IPS-NIHi11 (cell line): ENCODE data around the gene KIDINS220.

Source experiments
- DNase-seq: peaks from one replicate; pipeline ENCODE4 v3.0.0; 2012; ENCODE audit warnings: mixed read lengths, low spot score

KIDINS220 gene

DNA sequence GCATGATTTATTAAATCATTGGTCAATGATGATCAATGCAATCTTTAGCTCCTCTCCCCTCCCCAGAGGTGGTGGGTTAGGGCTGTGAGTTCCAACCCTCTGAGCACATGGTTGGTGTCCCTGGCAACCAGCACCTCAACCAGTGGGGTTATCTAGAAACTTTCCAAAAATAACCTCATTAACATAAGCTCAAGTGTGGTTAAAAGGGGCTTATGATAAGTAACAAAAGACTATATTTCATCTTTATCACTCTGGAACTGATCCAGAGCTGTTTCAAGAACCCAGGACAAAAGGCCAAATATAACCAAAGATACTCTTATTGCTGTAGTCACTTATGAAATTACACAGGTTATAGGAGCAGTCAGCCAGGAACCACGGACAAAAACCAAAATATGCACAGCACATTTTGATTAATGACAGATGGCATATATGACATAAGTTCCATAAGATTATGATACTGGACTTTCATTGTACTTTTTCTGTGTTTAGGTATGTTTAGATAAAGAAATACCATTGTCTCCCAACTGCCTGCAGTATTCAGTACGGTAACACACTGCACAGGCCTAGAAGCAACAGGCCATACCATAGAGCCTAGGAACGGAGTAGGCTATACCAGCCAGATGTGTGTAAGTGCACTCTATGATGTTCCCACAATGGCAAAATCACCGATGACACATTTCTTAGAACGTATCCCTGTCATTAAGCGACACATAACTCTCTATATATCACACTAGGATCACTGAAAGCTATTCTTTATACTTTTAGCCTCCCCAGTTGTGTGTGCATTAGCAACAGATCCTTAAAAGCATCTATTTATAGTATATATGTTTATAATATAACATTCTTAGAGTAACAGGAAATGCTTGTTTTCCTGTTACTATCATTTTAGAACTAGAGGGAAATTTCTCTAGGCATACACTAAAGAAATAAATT is 31.9 kb downstream of the KIDINS220 start:
- DNase-seq, result no peak

DNA sequence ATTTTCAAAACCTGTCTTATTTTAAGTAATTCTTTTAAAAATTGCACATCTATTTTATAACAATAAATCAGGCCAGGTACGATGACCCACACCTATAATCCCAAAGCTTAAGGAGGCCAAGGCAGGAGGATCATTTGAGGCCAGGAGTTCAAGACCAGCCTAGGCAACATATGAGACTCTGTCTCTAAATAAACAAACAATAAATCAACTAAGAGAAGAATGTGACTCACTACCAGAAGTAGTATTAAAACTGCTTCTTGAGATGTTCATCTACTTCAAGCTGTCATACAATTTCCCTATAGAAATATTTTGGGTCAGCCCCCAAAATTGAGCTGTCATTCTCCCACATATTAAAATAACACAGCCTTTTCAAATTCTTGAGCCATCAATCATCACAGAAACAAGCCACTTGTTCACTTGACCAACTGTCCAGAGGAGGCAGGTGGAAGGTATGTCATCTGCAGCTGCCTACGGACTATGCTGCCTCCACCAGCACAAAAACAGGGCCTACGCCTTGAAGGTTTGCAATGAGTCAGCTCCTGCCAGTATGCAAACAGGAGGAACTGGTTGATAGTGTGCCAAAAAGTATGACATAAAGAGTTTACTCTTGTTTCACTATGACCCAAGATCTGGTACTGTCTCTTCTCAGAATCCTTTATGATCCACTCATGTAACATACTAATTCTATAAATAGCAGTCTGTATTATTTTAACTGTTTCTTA is 33.6 kb downstream of the KIDINS220 start:
- DNase-seq, result peak; percentile 47

DNA sequence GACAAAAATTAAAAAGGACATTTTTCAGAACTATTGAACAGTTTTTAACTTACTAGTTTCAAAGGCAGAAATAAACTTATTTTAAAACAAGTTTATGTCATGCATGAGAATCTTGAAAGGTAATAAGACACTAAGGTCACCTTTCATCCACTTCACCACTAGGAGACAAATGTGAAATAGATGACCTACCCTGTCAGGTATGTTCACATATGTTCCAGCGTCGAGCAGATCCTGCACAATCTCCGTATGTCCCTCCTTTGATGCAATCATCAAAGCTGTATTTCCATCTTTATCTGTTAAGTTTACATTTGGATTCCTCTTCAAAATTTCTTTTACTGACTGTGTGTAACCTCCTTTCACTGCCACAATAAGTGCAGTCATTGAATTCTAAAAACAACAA is 34.7 kb downstream of the KIDINS220 start:
- no peak for DNase-seq

DNA sequence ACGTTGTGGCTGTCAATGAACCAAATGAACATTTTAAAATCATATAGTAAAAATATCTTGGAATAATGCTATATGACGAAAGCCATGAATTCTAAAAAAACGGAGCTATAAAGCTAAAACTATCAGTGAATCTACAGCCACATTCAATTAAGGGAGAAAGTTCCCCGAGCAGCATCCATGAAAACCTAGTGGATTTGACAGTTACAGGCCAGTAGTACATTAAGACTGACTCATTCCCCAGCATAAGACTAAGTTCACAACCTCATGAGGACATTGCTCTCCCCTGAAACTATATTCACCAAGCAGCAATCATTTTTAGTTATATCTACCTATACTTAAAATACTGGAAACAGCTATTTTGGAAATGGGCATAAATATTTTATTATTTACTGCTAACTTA is 36.6 kb downstream of the KIDINS220 start:
- no peak for DNase-seq

DNA sequence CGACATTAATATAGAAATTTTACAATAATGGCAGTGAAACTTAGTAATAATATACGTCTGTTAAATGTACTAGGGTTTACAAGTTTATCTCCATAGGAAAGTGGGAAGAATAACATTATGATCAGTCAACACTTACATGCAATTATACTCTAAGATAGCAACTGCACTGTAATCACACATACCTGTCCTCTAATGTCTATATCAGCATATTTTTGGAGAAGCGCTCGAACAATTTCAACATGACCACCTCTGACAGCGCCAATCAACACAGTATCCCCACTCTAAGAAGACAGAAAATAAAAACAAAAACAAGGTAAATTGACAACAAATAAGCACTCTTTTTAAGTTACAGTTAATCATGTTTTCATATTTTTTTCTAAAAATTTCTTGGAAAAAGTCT is 37.2 kb downstream of the KIDINS220 start:
- DNase-seq, result no peak

DNA sequence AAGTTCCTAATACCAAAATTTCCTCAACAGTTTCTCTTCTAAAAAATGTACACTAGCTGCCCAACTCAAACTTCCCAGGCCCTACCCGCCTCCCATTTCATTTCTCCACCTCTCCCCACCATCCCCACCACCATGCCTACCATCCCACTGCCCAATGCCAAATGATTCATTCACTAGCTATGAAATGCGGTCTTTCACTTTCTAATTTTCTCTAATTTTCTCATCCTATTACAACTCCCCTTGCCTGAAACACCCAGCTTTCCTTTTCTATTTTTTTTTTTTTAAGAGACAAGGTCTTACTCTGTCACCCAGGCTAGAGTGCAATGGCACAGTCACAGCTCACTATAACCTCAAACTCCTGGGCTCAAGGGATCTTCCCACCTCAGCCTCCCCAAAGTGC is 38.4 kb downstream of the KIDINS220 start:
- no peak for DNase-seq

DNA sequence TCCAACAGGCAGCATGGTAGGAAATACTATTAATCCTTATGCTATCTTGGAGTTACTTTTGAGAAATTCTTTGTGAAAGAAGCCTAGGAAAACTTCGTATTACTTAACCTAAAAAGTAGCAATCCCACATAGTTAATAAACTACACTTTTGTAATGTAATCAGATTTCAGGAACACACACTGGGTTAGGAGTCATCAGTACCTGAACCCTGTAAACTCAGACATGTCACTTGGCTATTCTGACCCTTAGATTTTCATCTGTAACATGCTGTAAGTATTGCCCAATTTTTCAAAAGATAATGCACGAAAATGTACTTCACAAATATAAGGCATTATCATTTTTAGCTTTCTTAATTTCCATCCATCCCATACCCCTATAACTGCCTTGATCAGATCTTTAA is 39.0 kb downstream of the KIDINS220 start:
- DNase-seq, result no peak

DNA sequence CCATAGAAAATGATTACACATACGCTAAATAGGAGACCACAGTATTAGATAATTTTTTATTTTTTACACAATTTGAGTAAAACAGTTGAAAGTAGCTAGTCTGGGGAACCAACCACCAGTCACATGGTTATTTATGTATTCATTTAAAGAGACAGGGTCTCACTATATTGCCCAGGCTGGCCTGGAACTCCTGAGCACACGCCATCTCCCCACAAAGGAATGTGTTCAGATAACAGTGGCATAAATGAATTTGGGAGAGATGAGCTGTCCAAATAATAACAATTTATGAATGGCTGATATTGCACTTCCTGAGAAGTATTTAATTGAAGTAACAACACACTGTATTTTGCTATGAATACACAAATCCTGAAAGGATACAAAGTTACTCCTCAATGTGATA is 39.7 kb downstream of the KIDINS220 start:
- DNase-seq, result no peak

DNA sequence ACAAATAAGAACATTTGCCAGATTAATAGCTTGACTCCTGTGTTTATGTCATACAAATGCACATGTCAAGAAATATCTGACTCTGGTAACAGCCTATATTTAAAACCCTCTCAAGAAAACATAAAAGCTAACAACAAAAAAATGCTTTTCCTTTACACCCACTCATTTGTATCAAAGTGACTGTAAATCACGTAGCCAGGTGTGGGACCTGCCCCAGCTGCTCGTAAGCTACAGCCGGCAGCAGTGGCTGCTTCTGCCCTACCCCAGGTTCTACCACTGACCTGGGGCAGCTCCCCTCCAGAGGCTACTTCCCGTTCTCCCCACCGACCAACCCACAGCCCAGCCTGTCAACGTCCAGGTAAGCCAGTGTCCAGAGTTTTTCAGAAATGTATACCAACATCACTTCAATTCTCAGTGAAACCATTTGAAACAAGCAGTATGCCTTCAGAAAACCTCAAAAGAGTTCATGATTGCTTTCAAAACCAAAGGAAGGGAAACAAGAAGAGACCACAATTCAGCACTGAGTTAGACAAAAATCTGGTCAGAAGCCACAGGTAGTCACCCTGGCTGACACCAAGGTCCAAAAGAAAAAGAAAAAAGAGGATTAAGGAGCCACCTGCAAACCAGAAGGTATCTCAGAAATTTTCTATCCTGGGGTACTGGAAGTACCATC is 40.4 kb downstream of the KIDINS220 start:
- no peak for DNase-seq

DNA sequence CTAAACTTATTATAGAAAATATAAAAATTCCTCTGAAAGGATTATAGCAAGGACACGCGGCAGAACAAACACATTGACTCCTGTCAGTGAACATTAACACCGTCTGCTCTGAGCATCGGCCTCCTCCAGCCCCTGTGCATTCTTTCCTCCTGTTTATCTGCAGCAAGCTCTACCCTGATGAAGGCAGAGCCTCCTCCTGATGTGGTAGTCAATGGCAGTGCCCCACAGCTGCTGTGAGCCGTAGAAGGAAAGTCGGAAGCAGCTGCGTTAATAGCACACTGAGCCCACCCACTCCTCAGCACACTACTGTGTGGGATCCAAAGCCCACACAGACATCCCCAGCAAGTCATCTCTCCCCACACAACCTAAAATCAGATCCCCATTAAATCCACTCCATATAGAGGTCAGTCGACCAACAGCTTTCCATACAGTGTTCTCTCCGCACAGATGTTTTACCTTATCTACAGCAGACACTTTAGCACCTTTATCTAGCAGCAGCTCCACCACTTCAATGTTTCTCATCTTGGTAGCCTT is 41.0 kb downstream of the KIDINS220 start:
- no peak for DNase-seq

DNA sequence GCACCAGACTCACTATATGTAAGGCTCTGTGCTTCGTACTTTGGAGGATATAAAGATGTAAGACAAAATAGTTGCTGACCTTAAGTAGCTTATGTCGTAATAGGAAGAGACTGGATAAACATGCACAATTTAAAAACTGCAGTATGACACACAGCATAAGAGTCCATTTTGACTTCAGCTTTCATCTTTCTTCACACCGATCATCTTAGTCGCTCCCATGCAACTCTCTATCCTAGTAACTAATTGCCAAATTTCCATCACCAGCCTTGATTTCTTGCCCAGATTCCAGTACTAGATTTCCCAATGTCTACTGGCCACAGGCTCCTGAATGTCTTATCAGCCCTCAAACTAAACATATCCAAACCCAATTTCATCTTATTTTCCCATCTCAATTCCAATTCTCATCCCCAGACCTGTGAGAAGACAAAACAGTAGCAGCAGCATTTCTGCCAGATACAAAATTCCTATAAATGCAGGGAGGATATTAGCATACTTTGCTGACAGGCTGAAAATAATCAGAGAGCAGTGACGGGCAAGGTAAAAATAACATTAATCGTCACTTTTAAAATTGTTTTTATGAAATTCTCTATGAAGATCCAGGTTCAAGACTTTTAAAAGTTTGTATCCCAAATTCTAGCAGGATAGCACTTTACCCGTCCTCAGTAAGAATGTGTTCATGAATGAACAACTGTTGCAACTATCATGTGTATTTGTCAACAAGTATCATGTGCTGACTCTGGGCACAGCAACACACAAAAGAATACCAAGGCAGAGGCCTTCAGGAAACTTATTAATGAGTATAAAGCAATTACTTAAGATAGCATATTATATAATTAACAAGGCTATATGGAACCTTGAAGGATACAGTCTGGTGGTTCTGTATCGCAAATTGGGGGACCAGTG is 42.2 kb downstream of the KIDINS220 start:
- DNase-seq, result no peak

DNA sequence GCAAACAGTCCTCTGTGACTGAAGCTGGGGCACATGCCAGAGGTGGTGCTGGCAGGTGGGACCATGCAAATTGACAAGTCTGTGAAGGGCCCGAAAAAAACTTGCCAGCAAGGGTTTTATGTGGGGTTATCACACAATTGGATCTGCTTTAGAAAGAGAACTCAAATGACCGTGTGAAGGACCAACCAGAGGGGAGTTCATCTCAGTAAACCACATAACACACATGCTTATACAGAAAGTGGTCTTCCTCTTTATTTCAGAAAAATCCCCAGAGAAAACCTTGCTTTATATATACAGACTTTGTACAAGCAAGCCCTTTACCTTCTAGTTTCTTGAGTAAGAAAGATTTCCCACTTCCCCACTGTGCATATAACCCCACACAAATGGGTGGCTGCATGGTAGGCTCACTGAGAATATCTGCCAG is 46.7 kb downstream of the KIDINS220 start:
- DNase-seq, result no peak

DNA sequence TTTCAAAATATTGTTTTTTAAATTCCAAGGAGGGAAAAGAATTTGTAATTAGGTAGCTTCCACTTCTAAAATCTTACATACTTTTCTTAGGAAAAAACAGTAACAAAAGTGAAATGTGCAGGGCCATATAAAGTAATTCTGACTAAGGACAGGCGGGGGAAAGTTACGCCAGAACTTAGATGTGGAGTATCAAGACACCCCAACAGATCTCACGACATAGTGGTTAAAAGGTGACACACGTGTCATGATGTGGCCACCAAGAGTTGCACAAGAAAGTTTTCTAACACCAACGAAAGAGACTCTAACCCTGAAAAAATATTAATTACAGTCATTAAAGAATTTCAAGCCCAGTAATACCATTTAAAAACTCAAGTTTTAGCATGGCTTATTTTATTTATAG is 51.0 kb downstream of the KIDINS220 start:
- no peak for DNase-seq

DNA sequence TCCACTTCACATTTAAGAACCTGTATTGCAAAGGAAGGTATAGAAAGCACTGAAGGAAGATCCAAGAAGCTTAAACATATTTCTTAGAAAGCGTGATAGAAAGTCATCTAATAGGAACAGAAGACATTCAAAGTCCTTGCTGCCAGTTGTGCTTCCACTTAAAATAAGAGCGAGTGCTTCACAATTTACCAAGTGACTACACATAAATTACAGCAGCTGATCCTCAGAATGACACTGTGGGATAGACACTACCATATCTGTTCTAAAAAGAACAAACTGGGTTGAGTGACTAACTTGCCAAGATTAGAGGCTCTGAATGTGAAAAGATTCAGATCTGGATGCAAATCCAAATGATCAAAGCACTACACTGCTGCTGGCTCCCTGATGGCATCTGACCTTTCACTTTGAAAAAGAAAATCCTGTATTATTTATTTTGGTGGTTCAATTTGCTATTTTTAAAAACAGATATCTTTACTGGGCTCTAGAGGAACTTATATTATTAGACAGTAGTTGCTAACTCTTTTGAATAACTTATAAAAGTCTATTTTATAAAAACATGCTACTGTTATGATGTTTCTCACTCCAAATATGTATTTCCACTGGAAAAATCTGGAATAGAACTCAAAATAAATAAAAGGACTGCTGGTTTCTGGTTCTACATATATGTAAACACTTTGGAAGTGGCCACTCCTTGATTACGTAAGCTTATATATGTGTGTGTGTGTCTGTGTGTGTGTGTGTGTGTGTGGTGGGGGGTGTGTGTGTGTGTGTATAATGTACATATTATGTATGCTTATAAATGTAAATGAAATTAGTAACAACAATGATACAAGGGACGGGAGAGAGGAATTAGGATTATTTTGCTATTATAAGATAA is 57.4 kb downstream of the KIDINS220 start:
- DNase-seq, result no peak

DNA sequence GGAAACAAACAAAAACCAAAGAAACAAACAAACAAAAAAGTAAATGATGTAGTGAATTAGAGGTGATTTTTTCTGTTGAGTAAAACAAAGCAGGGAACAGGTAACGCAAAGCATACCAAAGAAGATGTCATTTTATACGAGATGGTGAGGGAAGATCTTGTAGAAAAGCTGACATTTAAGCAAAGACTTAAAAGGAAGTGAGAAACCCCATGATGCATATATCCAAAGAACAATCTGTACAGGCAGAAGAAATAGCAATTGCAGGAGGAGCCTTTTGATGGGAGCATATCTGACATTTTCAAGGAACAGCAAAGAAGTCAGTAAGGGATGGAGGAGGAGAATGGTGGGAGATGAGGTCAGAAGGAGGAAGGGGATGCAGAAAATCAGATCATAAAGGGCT is 63.0 kb downstream of the KIDINS220 start:
- no peak for DNase-seq

DNA sequence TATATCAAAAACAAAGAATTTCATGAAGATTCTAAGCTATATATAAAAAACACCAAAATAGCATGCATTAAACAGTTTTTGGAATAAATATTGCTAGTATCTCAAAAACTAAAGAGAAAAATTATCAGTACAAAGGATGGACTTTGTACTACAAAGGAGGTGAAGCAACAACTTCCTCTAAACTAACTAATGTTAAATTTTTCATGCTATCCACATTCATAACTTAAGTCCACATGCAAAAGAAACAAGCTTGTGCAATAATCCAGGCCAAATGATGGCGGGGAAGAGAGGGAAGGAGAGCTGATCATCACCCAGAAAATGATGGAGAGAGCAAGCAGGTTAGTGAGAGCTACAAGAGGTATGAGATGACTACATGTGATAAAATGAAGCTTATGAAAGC is 70.1 kb downstream of the KIDINS220 start:
- no peak for DNase-seq

DNA sequence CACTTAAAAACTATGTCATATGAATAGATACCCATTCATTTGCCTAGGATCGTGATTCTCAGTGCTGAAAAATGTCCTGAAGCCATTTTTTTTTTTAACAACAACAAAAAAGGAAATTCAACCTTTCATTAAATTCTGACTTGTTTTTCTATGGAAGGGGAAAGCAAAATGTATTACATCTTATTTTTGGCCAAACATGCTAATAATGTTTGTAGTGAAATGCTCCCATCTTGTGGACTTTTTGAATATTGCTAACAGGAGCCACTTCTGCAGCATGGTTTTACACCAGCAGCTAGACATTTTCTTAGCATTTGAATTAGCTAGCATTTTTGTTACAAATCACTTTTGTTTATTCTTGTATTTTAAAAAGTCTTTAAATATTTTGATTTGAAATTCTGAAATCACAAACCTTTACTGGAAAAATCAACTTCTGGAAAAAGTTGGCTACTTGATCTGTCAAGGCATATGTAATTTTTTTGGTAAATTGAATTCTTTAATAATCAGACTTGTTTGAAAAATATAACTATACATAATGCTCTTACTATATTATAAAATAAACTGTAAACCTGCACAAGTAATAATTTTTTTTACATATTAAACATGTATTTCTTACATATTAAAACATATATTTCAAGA is 75.8 kb downstream of the KIDINS220 start:
- peak; percentile 31 for DNase-seq

DNA sequence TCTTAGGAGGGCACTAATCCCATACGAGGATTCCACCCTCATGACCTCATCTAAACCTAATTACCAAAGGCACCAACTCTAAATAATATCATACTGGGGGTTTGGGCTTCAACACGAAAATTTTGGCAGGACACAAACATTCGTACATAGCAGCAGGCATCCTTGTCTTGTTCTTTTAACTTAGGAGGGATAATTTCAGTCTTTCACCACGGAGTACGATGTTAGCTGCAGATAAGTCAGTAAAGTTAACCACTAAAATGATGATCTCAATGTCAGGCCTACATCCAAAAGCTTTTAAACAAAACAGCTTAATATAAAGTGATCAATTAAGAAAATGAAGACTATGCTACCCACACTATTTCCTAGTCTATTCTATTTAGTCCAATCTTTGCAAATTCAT is 80.7 kb downstream of the KIDINS220 start:
- no peak for DNase-seq

DNA sequence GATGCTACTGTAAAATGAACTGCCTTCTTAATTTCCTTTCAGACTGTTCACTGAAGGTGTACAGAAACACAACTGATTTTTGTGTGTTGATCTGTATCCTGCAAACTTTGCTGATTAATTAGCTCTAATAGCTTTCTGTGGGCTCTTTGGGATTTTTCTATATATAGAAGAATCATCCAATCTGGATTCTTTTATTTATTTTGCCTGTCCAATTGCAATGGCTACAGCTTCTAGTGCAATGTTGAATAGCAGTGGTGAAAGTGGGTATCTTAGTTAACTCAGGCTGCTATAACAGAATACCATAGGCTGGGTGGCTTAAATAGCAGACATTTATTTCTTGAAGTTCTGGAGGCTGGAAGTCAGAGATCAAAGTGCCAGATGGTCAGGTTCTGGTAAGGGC is 81.2 kb downstream of the KIDINS220 start:
- DNase-seq, result no peak
